Liver (tissue), 9 donors: ENCODE results near the gene PRKN. TPM values are rescaled to one million over a fixed set of nuclear protein-coding genes. Genes with fewer than 3 reads are reported as not detected.

Experiments used
- DNase-seq: peaks from one replicate; pipeline ENCODE4 v3.0.0-alpha.2; 2017; ENCODE audit warnings: low spot score
- H3K27ac ChIP-seq, 2 donors: one replicate each; pipeline ENCODE4 v1.7.0; 2013; ENCODE audit warnings: inconsistent platforms in 2 of 2, low read length in 2 of 2, control low read depth in 1 of 2, low read depth in 1 of 2, mild to moderate bottlenecking in 1 of 2
- H3K27me3 ChIP-seq, 4 donors: one replicate each; pipeline versions ENCODE4 v1.6.1 to v1.7.0; 2013; ENCODE audit warnings: low read length in 3 of 4, inconsistent platforms in 1 of 4, mild to moderate bottlenecking in 1 of 4, moderate library complexity in 1 of 4; ENCODE audit not compliant: control insufficient read depth in 4 of 4, insufficient read depth in 4 of 4
- H3K36me3 ChIP-seq, 4 donors: one replicate each; pipeline versions ENCODE4 v1.6.1 to v1.7.0; 2013; ENCODE audit warnings: low read length in 3 of 4, mild to moderate bottlenecking in 3 of 4, low read depth in 1 of 4, moderate library complexity in 1 of 4; ENCODE audit not compliant: control insufficient read depth in 4 of 4, insufficient read depth in 3 of 4
- H3K4me1 ChIP-seq, 4 donors: one replicate each; pipeline versions ENCODE4 v1.6.1 to v1.7.0; 2013; ENCODE audit warnings: low read length in 3 of 4, mild to moderate bottlenecking in 3 of 4, moderate library complexity in 1 of 4; ENCODE audit not compliant: control insufficient read depth in 4 of 4, insufficient read depth in 4 of 4
- H3K4me3 ChIP-seq, 3 donors: one replicate each; pipeline versions ENCODE4 v1.6.1 to v1.7.0; 2013; ENCODE audit warnings: low read length in 3 of 3, control low read depth in 1 of 3, low read depth in 1 of 3, mild to moderate bottlenecking in 1 of 3
- H3K9ac ChIP-seq, 2 donors: one replicate each; pipeline ENCODE4 v1.7.0; 2013; ENCODE audit warnings: low read length in 2 of 2, mild to moderate bottlenecking in 2 of 2, moderate library complexity in 2 of 2, control low read depth in 1 of 2, low read depth in 1 of 2
- H3K9me3 ChIP-seq, 4 donors: one replicate each; pipeline versions ENCODE4 v1.6.1 to v1.7.0; 2013; ENCODE audit warnings: low read length in 3 of 4; ENCODE audit not compliant: control insufficient read depth in 4 of 4
- ATF3 ChIP-seq: IDR thresholded peaks from 2 replicates; pipeline ENCODE4 v1.6.1; 2016; ENCODE audit warnings: antibody characterized with exemption
- CTCF ChIP-seq: fragments of 150-350 bp; IDR thresholded peaks from 2 replicates; pipeline ENCODE4 v1.5.1; 2017; ENCODE audit warnings: improper control_type of control experiment, low read depth, low read length; ENCODE audit not compliant: missing input control
- EGR1 ChIP-seq, 2 donors: IDR thresholded peaks; 2 replicates each; pipeline ENCODE4 v1.6.1; 2016 to 2018; ENCODE audit warnings: antibody characterized with exemption in 2 of 2, low read depth in 2 of 2
- FOXA1 ChIP-seq: IDR thresholded peaks from 2 replicates; pipeline ENCODE4 v1.6.1; 2016; ENCODE audit warnings: antibody characterized with exemption
- GABPA ChIP-seq, 2 donors: IDR thresholded peaks in 1 of 2; conservative IDR thresholded peaks in 1 of 2; 2 replicates each; pipeline ENCODE4 v1.6.1; 2016; ENCODE audit warnings: antibody characterized with exemption in 2 of 2, mild to moderate bottlenecking in 1 of 2, moderate library complexity in 1 of 2
- HNF4A ChIP-seq, 2 donors: conservative IDR thresholded peaks; 2 replicates each; pipeline ENCODE4 v1.6.1; 2016; ENCODE audit warnings: antibody characterized with exemption in 2 of 2, mild to moderate bottlenecking in 2 of 2
- HNF4G ChIP-seq: IDR thresholded peaks from 2 replicates; pipeline ENCODE4 v1.6.1; 2016; ENCODE audit warnings: antibody characterized with exemption
- JUND ChIP-seq, 2 donors: IDR thresholded peaks; 2 replicates each; pipeline ENCODE4 v1.6.1; 2016; ENCODE audit warnings: antibody characterized with exemption in 2 of 2
- MAX ChIP-seq: IDR thresholded peaks from 2 replicates; pipeline ENCODE4 v1.6.1; 2016; ENCODE audit warnings: antibody characterized with exemption
- NR2F2 ChIP-seq: IDR thresholded peaks from 2 replicates; pipeline ENCODE4 v1.6.1; 2016; ENCODE audit warnings: antibody characterized with exemption
- RAD21 ChIP-seq, 2 donors: IDR thresholded peaks; 2 replicates each; pipeline ENCODE4 v1.6.1; 2016; ENCODE audit warnings: antibody characterized with exemption in 2 of 2, mild to moderate bottlenecking in 2 of 2
- REST ChIP-seq: IDR thresholded peaks from 2 replicates; pipeline ENCODE4 v1.6.1; 2016; ENCODE audit warnings: antibody characterized with exemption, mild to moderate bottlenecking
- RXRA ChIP-seq, 2 donors: IDR thresholded peaks; 2 replicates each; pipeline ENCODE4 v1.6.1; 2017 to 2018; ENCODE audit warnings: antibody characterized with exemption in 2 of 2, mild to moderate bottlenecking in 1 of 2
- SP1 ChIP-seq: IDR thresholded peaks from 2 replicates; pipeline ENCODE4 v1.6.1; 2018; ENCODE audit warnings: antibody characterized with exemption, mild to moderate bottlenecking
- TAF1 ChIP-seq: conservative IDR thresholded peaks from 2 replicates; pipeline ENCODE4 v1.6.1; 2016; ENCODE audit warnings: antibody characterized with exemption, mild to moderate bottlenecking
- YY1 ChIP-seq: IDR thresholded peaks from 2 replicates; pipeline ENCODE4 v1.6.1; 2016; ENCODE audit warnings: antibody characterized with exemption, mild to moderate bottlenecking
- ZBTB33 ChIP-seq: IDR thresholded peaks from 2 replicates; pipeline ENCODE4 v1.6.1; 2016; ENCODE audit warnings: antibody characterized with exemption
- WGBS: extraction: QIAGEN DNeasy Blood & Tissue Kit; methylation state at CpG from one replicate; pipeline ENCODE4 v1.1.7; 2013; 5-methylcytosine and 5-hydroxymethylcytosine counted together
- polyA plus RNA-seq, 2 donors: library from polyadenylated mRNA; stranded (reverse) in 1 of 2; unstranded in 1 of 2; fragments of 200-250 nt in 1 of 2; fragments of >200 nt in 1 of 2; fragmentation: Nextera tagmentation in 1 of 2; extraction: Ambion mirVana in 1 of 2; gene quantifications; one replicate each; pipeline versions ENCODE4 v1.2.1 to v1.2.3, GENCODE V29; 2013 to 2015
- total RNA-seq, 2 donors: library from RNA; depleted of rRNA; stranded (reverse); fragments of >200 nt; gene quantifications; one replicate each; pipeline ENCODE4 v1.2.3, GENCODE V29; 2014
- donor health status: healthy.
- donor health status: healthy.
- donor health status: healthy.
- donor health status: healthy.
- donor health status: healthy.

The PRKN gene
- total and polyA plus RNA-seq, 4 donors = 0.47 to 4.1 (median 3.2) TPM

GRCh38 chr6:161409353-161409752, 1318.2 kb downstream of the PRKN start:
- DNase-seq = no peak
- 89% methylated on average over 7 of the region's 7 CpGs for WGBS
- no peak for TF ChIP-seq ATF3
- TF ChIP-seq RAD21 (IDR thresholded peaks at IDR 0.05) = no peak
- TF ChIP-seq REST = no peak
- no peak for TF ChIP-seq FOXA1
- no peak for TF ChIP-seq TAF1
- no peak for TF ChIP-seq JUND (IDR thresholded peaks at IDR 0.05)
- TF ChIP-seq CTCF = no peak
- TF ChIP-seq RXRA (IDR thresholded peaks at IDR 0.05) = no peak
- no peak for TF ChIP-seq YY1
- Histone ChIP-seq H3K27ac (no peak overlapping the region), H3K9me3 (no peaks in the 10 kb centered on the region), H3K36me3 (no peaks in the 10 kb centered on the region), H3K4me3 (no peak overlapping the region), H3K4me1 (peaks cover 0 to 8% (median 3%) of the 10 kb centered on the region in 4 donors), H3K9ac (no peak overlapping the region), H3K27me3 (no peaks in the 10 kb centered on the region)

GRCh38 chr6:161408041-161408440, 1319.5 kb downstream of the PRKN start:
- H3K4me3 ChIP-seq = no peak overlapping the region
- H3K9me3 ChIP-seq = peaks cover 2 to 8% (median 4%) of the 10 kb centered on the region in 4 donors
- H3K36me3 ChIP-seq = no peaks in the 10 kb centered on the region
- H3K9ac ChIP-seq = no peak overlapping the region
- no peaks in the 10 kb centered on the region for H3K4me1 ChIP-seq
- DNase-seq = no peak
- no peak overlapping the region for H3K27ac ChIP-seq
- H3K27me3 ChIP-seq = no peaks in the 10 kb centered on the region
- TF ChIP-seq ATF3 (no peak), MAX (no peak), RAD21 (IDR thresholded peaks at IDR 0.05) (no peak), REST (no peak), TAF1 (no peak), EGR1 (IDR thresholded peaks at IDR 0.05; ENCODE audit: low read depth in 2 of 2) (no peak), GABPA (IDR thresholded peaks at IDR 0.05 in 1 of 2, conservative IDR thresholded peaks at IDR 0.05 in 1 of 2) (no peak), JUND (IDR thresholded peaks at IDR 0.05) (no peak), YY1 (no peak), HNF4G (no peak), HNF4A (conservative IDR thresholded peaks at IDR 0.05) (no peak), SP1 (no peak), NR2F2 (no peak), ZBTB33 (no peak)
- 85% methylated on average over 8 of the region's 8 CpGs for WGBS
